ENCODE data around the gene GPX2.

DNA sequence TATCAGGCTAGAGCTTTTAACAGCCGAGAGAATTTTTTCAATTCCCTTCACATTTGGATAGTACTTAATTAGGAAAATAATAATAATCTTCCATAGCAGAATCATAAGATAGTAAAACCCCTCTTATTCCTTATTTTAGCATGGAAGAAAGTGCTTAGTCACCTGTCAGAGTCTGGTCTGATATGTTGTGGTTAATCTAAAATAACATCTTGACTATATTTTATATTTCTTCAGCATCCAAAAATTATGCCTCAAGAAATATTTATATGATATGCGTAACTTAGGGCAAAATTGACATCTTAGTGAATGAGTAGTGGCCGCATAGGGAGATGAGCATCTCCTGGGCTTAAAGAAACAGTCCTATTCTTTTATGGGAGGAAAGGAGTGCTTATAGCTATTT lies 15.5 kb downstream of the GPX2 start:
- TF ChIP-seq, protein P1, sequence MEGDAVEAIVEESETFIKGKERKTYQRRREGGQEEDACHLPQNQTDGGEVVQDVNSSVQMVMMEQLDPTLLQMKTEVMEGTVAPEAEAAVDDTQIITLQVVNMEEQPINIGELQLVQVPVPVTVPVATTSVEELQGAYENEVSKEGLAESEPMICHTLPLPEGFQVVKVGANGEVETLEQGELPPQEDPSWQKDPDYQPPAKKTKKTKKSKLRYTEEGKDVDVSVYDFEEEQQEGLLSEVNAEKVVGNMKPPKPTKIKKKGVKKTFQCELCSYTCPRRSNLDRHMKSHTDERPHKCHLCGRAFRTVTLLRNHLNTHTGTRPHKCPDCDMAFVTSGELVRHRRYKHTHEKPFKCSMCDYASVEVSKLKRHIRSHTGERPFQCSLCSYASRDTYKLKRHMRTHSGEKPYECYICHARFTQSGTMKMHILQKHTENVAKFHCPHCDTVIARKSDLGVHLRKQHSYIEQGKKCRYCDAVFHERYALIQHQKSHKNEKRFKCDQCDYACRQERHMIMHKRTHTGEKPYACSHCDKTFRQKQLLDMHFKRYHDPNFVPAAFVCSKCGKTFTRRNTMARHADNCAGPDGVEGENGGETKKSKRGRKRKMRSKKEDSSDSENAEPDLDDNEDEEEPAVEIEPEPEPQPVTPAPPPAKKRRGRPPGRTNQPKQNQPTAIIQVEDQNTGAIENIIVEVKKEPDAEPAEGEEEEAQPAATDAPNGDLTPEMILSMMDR (IDR thresholded peaks at IDR 0.05 in 8 of 11, conservative IDR thresholded peaks at IDR 0.05 in 3 of 11): no peak
- TF ChIP-seq POLR2AphosphoS5 (IDR thresholded peaks at IDR 0.05) (no peak), POLR2A (IDR thresholded peaks at IDR 0.05) (no peak)
